Caco-2 (cell line): Measurements from ENCODE around the gene MSH3. TPM values are rescaled to one million over a fixed set of nuclear protein-coding genes. Genes with fewer than 3 reads are reported as not detected.

Experiments
- BruUV-seq: library from RNA; stranded (reverse); fragments of 400-500 nt; replicated peaks from 2 replicates; lab custom pipeline; 2021; lab: Mats Ljungman, UMichigan
- CTCF ChIA-PET: fragments of 300-600 bp; sonication (Branson Sonifier 250); formaldehyde crosslinking; loops from one replicate; lab custom pipeline; 2022; ENCODE audit warnings: antibody characterized with exemption; lab: Charles Lee
- POLR2A ChIA-PET: fragments of 300-600 bp; sonication (Branson Sonifier 250); formaldehyde crosslinking; loops from one replicate; lab custom pipeline; 2022; ENCODE audit warnings: antibody characterized with exemption; lab: Charles Lee
- DNase-seq, 2 experiments: peaks; one replicate each; pipeline versions ENCODE4 v3.0.0 to v3.0.0-alpha.2; 2020 to 2022
- H3K27me3 ChIP-seq: replicated peaks from 2 replicates; pipeline ENCODE4 v1.6.0; 2011; ENCODE audit warnings: low read length; ENCODE audit not compliant: control insufficient read depth, insufficient read depth
- H3K36me3 ChIP-seq: 2 replicates; pipeline ENCODE4 v1.5.1; 2011; ENCODE audit warnings: low read length; ENCODE audit not compliant: control insufficient read depth, insufficient read depth
- H3K4me1 ChIP-seq: fragments of 250-450 bp; sonication (Bioruptor Pico); 2 replicates; pipeline ENCODE4 v1.5.1; 2020; ENCODE audit warnings: mild to moderate bottlenecking
- H3K4me3 ChIP-seq: 2 replicates; pipeline ENCODE4 v1.5.1; 2011; ENCODE audit warnings: low read depth, mild to moderate bottlenecking, control low read depth, low read length
- H3K9me3 ChIP-seq: fragments of 250-450 bp; sonication (Bioruptor Pico); 2 replicates; pipeline ENCODE4 v1.5.1; 2020; ENCODE audit warnings: mild to moderate bottlenecking, moderate library complexity
- H3K27ac Mint-ChIP-seq: one replicate; pipeline ENCODE4 v1.8.0; 2022; ENCODE audit warnings: mixed read lengths; ENCODE audit not compliant: unreplicated experiment
- H3K27me3 Mint-ChIP-seq: one replicate; pipeline ENCODE4 v1.8.0; 2022; ENCODE audit warnings: mixed read lengths; ENCODE audit not compliant: insufficient read depth, unreplicated experiment
- H3K36me3 Mint-ChIP-seq: one replicate; pipeline ENCODE4 v1.8.0; 2022; ENCODE audit warnings: mild to moderate bottlenecking, mixed read lengths; ENCODE audit not compliant: insufficient read depth, unreplicated experiment
- H3K4me1 Mint-ChIP-seq: one replicate; pipeline ENCODE4 v1.8.0; 2022; ENCODE audit warnings: low read depth, mixed read lengths; ENCODE audit not compliant: unreplicated experiment
- H3K4me3 Mint-ChIP-seq: one replicate; pipeline ENCODE4 v1.8.0; 2022; ENCODE audit warnings: mild to moderate bottlenecking, moderate library complexity, mixed read lengths; ENCODE audit not compliant: unreplicated experiment
- H3K9me3 Mint-ChIP-seq: one replicate; pipeline ENCODE4 v1.8.0; 2022; ENCODE audit warnings: mixed read lengths; ENCODE audit not compliant: unreplicated experiment
- intact Hi-C: fragments of 100-400 bp; cut with micrococcal nuclease; formaldehyde crosslinking; loops from one replicate; pipeline ENCODE4 v1.10.0; 2022; ENCODE audit not compliant: unreplicated experiment
- total RNA-seq: library from RNA; stranded (reverse); gene quantifications from 2 replicates; pipeline ENCODE4 v1.2.3, GENCODE V29; 2022
- TF ChIP-seq, protein P1 (sequence below), 2 experiments: fragments of 200-600 bp in 1 of 2; IDR thresholded peaks; 1 replicate in 1 of 2; 2 replicates in 1 of 2; pipeline versions ENCODE4 v1.5.1 to v1.8.0; 2011 to 2022; ENCODE audit warnings: antibody characterized with exemption in 1 of 2, control low read depth in 1 of 2, inconsistent platforms in 1 of 2, low read depth in 1 of 2, low read length in 1 of 2, mild to moderate bottlenecking in 1 of 2, moderate library complexity in 1 of 2; ENCODE audit not compliant: insufficient read depth in 1 of 2, severe bottlenecking in 1 of 2, unreplicated experiment in 1 of 2

MSH3 gene
- total RNA-seq, 1 experiment from 2014 or later: 17.1 TPM

- Mint-ChIP-seq H3K27ac (no peak overlapping the region), H3K9me3 (no peaks in the 10 kb centered on the region), H3K27me3 (no peaks in the 10 kb centered on the region), H3K4me1 (no peaks in the 10 kb centered on the region), H3K36me3 (peaks cover 6% of the 10 kb centered on the region), H3K4me3 (no peak overlapping the region)
- no peak overlapping the region for H3K4me3 ChIP-seq
- no TSS peak for BruUV-seq
- TF ChIP-seq, protein P1, sequence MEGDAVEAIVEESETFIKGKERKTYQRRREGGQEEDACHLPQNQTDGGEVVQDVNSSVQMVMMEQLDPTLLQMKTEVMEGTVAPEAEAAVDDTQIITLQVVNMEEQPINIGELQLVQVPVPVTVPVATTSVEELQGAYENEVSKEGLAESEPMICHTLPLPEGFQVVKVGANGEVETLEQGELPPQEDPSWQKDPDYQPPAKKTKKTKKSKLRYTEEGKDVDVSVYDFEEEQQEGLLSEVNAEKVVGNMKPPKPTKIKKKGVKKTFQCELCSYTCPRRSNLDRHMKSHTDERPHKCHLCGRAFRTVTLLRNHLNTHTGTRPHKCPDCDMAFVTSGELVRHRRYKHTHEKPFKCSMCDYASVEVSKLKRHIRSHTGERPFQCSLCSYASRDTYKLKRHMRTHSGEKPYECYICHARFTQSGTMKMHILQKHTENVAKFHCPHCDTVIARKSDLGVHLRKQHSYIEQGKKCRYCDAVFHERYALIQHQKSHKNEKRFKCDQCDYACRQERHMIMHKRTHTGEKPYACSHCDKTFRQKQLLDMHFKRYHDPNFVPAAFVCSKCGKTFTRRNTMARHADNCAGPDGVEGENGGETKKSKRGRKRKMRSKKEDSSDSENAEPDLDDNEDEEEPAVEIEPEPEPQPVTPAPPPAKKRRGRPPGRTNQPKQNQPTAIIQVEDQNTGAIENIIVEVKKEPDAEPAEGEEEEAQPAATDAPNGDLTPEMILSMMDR (IDR thresholded peaks at IDR 0.05; ENCODE audit: insufficient read depth in 1 of 2, low read depth in 1 of 2, low read length in 1 of 2, severe bottlenecking in 1 of 2, unreplicated experiment in 1 of 2): no peak
- no peaks in the 10 kb centered on the region for H3K9me3 ChIP-seq
- no peaks in the 10 kb centered on the region for H3K27me3 ChIP-seq
- H3K36me3 ChIP-seq: no peaks in the 10 kb centered on the region
- intact Hi-C loops: no loop called here
- ChIA-PET POLR2A (no interaction called here), CTCF (no interaction called here)
- H3K4me1 ChIP-seq: no peaks in the 10 kb centered on the region
- no peak for DNase-seq
Observed at GRCh38 chr5:80780024-80780423, 125.6 kb downstream of the MSH3 start.

- no TSS peak for BruUV-seq
- no peak for DNase-seq
- intact Hi-C loops: no loop called here
- Histone ChIP-seq H3K27me3 (no peaks in the 10 kb centered on the region), H3K4me1 (no peaks in the 10 kb centered on the region), H3K9me3 (no peaks in the 10 kb centered on the region), H3K36me3 (no peaks in the 10 kb centered on the region), H3K4me3 (no peak overlapping the region)
- ChIA-PET CTCF (no interaction called here), POLR2A (no interaction called here)
- H3K27ac Mint-ChIP-seq: no peak overlapping the region
- no peak overlapping the region for H3K4me3 Mint-ChIP-seq
- H3K36me3 Mint-ChIP-seq: peaks cover 6% of the 10 kb centered on the region
- H3K9me3 Mint-ChIP-seq: no peaks in the 10 kb centered on the region
- no peaks in the 10 kb centered on the region for H3K4me1 Mint-ChIP-seq
- TF ChIP-seq, protein P1 (IDR thresholded peaks at IDR 0.05; ENCODE audit: insufficient read depth in 1 of 2, low read depth in 1 of 2, low read length in 1 of 2, severe bottlenecking in 1 of 2, unreplicated experiment in 1 of 2): no peak
- H3K27me3 Mint-ChIP-seq: no peaks in the 10 kb centered on the region
Observed at GRCh38 chr5:80780761-80781285, 126.4 kb downstream of the MSH3 start.

GRCh38 chr5:80781356-80781755, 126.9 kb downstream of the MSH3 start:
- CTCF ChIA-PET: no interaction called here
- no peak for DNase-seq
- intact Hi-C loops: no loop called here

More at GRCh38 chr5:80781356-80781755, 126.9 kb downstream of the MSH3 start:
- Mint-ChIP-seq H3K27me3 (no peaks in the 10 kb centered on the region), H3K9me3 (no peaks in the 10 kb centered on the region), H3K27ac (no peak overlapping the region), H3K4me1 (no peaks in the 10 kb centered on the region), H3K36me3 (peaks cover 6% of the 10 kb centered on the region), H3K4me3 (no peak overlapping the region)
- no TSS peak for BruUV-seq
- no peaks in the 10 kb centered on the region for H3K27me3 ChIP-seq
- H3K4me1 ChIP-seq: no peaks in the 10 kb centered on the region
- no peaks in the 10 kb centered on the region for H3K9me3 ChIP-seq
- POLR2A ChIA-PET: no interaction called here
- H3K36me3 ChIP-seq: no peaks in the 10 kb centered on the region
- H3K4me3 ChIP-seq: no peak overlapping the region
- TF ChIP-seq, protein P1 (IDR thresholded peaks at IDR 0.05; ENCODE audit: insufficient read depth in 1 of 2, low read depth in 1 of 2, low read length in 1 of 2, severe bottlenecking in 1 of 2, unreplicated experiment in 1 of 2): no peak
